AML-193 (cell line): ENCODE measurements around the gene CDC23.
"Not testable (repeated sequence)": the region's sequence is repeated elsewhere in the genome, so short reads cannot be mapped to it uniquely, and the experiment has no call there.

ENCODE experiments used
- DNase-seq, 2 experiments: peaks; one replicate each; lab custom pipeline; 2025; lab: John Stamatoyannopoulos, UW

CDC23 gene

GRCh38 chr5:138213161-138214029 is at the start of gene CDC23:
Gene CDC23, minus strand, starts transcription at chr5:138213323. Its CDS starts 11 bp downstream, at chr5:138213312.
- DNase-seq: peak; percentile 97

- DNase-seq: no peak
These were observed 45.7 kb upstream of the CDC23 start for GRCh38 chr5:138258704-138259292.

- DNase-seq: no peak
These were observed 44.5 kb upstream of the CDC23 start for GRCh38 chr5:138257583-138257982.

- DNase-seq: no peak
These were observed 39.8 kb upstream of the CDC23 start for GRCh38 chr5:138252944-138253343.

GRCh38 chr5:138247800-138248199 is 34.7 kb upstream of the CDC23 start:
- DNase-seq: not testable (repeated sequence)

GRCh38 chr5:138246822-138247221 is 33.7 kb upstream of the CDC23 start:
- DNase-seq: no peak

- no peak for DNase-seq
These were observed 33.2 kb upstream of the CDC23 start for GRCh38 chr5:138246334-138246733.

GRCh38 chr5:138245717-138246116 is 32.6 kb upstream of the CDC23 start:
- DNase-seq: no peak

GRCh38 chr5:138243794-138244193 is 30.7 kb upstream of the CDC23 start:
- no peak for DNase-seq

GRCh38 chr5:138241688-138242571 is 28.8 kb upstream of the CDC23 start:
- no peak for DNase-seq

GRCh38 chr5:138240650-138241385 is 27.7 kb upstream of the CDC23 start:
- DNase-seq: no peak

GRCh38 chr5:138238034-138238433 is 24.9 kb upstream of the CDC23 start:
- no peak for DNase-seq

- no peak for DNase-seq
These were observed 21.5 kb upstream of the CDC23 start for GRCh38 chr5:138234651-138235050.

GRCh38 chr5:138233280-138233679 is 20.2 kb upstream of the CDC23 start:
- no peak for DNase-seq

GRCh38 chr5:138230981-138231589 is 18.0 kb upstream of the CDC23 start:
- DNase-seq: no peak

- no peak for DNase-seq
These were observed 17.1 kb upstream of the CDC23 start for GRCh38 chr5:138230261-138230660.

- no peak for DNase-seq
These were observed 16.3 kb upstream of the CDC23 start for GRCh38 chr5:138229387-138229786.

GRCh38 chr5:138226910-138227309 is 13.8 kb upstream of the CDC23 start:
- DNase-seq: no peak

- no peak for DNase-seq
These were observed 11.6 kb upstream of the CDC23 start for GRCh38 chr5:138224712-138225111.

GRCh38 chr5:138223532-138223931 is 10.4 kb upstream of the CDC23 start:
- DNase-seq: no peak

- DNase-seq: no peak
These were observed 3.7 kb upstream of the CDC23 start for GRCh38 chr5:138216799-138217198.
